GM03348 (cell line): ENCODE data around the gene VGLL3.

Source experiments
- DNase-seq: peaks from one replicate; pipeline ENCODE4 v3.0.0; 2012; ENCODE audit warnings: low spot score

The VGLL3 gene

DNA sequence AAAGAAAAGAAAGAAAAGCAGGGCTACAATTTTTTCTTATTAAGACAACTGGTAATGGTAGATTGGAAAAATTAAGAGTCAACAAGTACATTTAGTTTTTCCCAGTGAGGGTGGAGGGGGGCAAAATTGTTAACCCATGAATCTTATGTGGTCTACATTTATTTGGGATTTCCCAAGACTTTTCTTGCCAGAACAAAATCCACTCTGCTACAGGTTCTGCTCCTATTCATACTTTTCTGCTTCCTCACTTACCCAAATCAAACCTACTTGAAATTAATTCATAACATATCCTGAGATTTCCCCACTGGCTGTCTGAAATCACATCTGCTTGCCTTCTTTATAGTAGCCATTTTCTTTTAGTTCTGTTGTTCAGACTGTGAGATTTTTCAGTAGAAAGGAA, 41.1 kb downstream of the VGLL3 start:
- no peak for DNase-seq

DNA sequence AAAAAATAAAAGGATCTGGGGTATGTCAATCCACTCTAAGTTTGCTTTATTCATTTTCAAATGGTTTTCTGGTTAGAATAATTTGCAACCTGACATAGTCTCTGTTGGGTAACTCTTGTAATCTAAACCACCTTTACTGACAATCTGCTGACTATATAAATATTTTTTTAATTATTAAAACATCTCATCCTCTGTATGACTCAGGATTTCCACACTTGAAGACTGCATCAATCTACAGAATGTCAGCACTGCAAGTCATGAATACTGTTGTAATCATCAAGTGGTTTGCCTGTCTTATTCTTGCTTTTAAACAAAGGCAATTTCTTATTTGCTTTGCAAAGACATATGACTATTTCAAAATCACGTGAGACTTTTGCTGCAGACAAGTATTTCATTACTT, 42.1 kb downstream of the VGLL3 start:
- peak; percentile 49 for DNase-seq

- DNase-seq = no peak
Observed at GRCh38 chr3:86942206-86942605, 48.7 kb downstream of the VGLL3 start.

DNA sequence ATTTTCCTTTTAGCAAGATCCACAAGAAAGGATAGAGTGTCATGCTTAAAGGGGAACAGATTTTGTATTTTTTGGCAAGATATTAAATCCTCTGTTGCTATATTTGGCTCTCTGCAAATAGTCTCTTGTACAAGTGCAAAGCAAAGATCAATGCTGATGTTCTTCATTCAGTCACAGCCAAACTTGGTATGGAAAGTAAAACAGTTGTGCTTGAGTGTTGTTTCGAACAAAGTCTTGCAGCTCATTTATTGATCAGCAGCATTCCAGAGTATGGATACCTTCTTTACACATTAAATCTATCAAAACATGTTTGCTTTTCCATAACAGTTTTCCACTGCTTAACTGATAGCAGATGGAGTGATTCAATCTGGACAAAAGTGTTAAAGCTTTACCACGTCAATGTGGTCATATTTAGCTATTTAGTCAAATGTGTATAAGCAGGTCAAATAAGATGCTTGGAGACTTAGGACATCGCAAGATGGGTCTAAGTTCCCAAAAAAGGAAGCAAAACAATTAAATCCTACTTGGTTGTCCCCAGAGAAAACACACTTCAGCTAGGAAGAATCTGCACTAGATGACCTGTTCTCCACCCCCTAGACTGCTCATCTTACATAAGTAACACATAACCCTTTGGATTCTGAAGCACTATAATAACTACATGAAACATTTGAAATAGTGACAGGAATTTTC, 52.4 kb downstream of the VGLL3 start:
- DNase-seq = peak; percentile 47

DNA sequence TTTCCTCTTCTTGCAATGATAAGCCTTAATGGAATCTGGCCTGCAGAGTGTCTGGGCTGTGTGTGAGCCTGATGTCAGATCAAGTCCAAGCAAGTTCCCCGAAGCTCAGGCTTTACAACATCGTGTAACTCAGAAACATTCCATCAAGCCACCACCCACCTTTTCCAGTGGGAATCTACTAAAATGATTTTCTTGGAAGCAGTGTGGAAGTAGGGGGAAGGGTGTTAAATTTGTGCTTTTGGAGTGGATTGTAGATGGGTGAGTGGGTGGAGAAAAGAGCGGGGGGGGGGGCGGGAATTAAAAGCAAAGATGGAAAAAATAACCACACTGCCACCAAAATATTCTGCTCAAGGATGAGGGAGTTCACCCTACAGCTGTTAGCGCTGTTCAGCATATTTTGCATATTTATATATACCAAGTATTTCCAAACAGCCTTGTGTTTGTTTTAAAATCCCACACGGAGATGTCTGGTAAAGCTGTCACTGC, 53.6 kb downstream of the VGLL3 start:
- DNase-seq = peak; percentile 70

GRCh38 chr3:86934851-86935250, 56.1 kb downstream of the VGLL3 start:
- no peak for DNase-seq

DNA sequence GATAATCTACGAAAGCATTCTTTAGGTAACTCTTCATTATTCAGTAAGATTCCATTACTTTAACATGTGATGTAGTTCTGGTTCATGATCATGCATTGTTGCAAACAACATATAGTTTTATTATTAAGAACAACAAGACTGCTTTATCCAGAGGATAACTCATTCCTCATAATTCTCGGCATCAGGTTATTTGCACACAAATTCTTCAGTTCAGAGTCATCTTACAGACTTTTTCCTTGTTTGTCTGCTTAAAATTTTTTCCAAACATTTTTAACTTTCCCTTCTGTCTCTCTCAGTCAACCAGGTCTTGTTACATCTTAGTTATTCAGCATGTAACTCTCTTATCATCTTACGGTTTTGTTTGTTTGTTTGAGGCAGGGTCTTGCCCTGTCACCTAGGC, 60.1 kb downstream of the VGLL3 start:
- DNase-seq = peak; percentile 8

- peak; percentile 8 for DNase-seq
Observed at GRCh38 chr3:86930181-86930580, 60.8 kb downstream of the VGLL3 start.

GRCh38 chr3:86929046-86929445, 61.9 kb downstream of the VGLL3 start:
- DNase-seq = peak; percentile 30

DNA sequence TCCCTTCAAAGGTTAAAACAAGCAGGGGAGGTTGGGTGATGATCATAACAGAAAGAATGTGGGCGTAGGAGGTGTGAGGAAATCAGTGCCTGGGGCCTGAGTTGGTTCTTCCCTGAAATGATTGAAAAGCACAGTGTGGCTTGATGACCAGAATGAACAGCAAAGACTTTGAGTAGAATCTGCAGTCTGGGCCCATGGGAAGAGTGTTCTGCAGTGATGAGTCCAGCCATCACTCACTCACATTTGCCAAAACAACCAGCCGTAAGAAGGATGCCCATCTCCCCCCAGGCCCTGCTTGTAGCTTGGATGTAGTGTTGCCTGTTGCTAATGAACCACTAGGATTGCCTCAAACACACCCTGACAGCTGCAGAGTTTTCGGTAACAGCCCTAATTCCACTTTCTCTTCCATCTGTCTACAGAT, 67.9 kb downstream of the VGLL3 start:
- DNase-seq = peak; percentile 70

GRCh38 chr3:86921971-86922680, 68.8 kb downstream of the VGLL3 start:
- peak; percentile 17 for DNase-seq

- DNase-seq = no peak
Observed at GRCh38 chr3:86914670-86915069, 76.3 kb downstream of the VGLL3 start.

DNA sequence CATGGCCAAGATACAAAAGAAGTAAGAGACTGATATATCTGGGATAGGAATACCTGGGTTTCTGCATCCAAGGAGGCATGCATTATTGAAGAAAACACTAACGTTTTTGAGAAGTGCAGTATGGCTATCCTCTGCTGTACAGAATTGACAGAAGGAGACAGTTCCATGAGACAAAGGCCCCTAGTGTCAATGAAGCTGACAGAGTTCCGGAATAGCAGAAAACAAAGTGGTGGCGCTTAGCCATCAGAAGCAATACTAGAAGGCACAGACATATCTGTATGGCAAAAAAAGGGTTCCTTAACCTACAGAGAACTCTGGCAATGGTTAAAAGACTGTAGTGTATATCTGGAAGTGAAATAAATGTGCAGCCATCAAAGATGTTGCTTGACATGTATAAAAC, 77.8 kb downstream of the VGLL3 start:
- DNase-seq = no peak

DNA sequence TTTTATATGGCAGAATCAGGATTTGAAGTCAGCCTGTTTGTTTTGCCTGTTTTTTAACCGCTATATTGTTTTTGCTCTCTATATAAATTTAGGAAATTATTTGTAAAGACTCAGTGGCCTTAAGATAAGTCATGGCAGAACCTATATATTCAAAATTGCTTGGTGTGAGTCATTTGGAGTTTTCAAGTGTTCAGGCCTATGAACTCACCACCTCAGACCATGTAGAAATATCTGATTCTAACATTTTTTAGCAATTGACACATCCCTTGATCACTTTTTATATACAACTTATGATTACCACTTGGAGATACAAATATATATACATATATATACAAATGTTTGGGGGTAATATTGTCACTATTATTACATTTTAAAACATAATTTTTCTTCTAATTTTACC, 95.7 kb downstream of the VGLL3 start:
- DNase-seq = no peak

- no peak for DNase-seq
Observed at GRCh38 chr3:86890741-86891396, 100.1 kb downstream of the VGLL3 start.
